HCT116 (cell line): ENCODE data around the gene IQGAP3.

Source experiments
- EZH2 ChIP-seq: fragments of 200-600 bp; sonication (generic); IDR thresholded peaks from 2 replicates; pipeline ENCODE4 v1.6.1; 2017; ENCODE audit warnings: antibody characterized with exemption, mixed run types
- POLR2A ChIP-seq: IDR thresholded peaks from 2 replicates; pipeline ENCODE4 v1.7.0; 2011; ENCODE audit warnings: borderline replicate concordance; ENCODE audit not compliant: insufficient read depth, insufficient read length; ENCODE audit errors: extremely low read depth
- POLR2AphosphoS5 ChIP-seq: IDR thresholded peaks from 2 replicates; pipeline ENCODE4 v1.6.1; 2011; ENCODE audit warnings: mild to moderate bottlenecking, low read depth, low read length, moderate library complexity
- RAD21 ChIP-seq: IDR thresholded peaks from 2 replicates; pipeline ENCODE4 v1.6.1; 2012; ENCODE audit warnings: low read depth, mild to moderate bottlenecking
- SRF ChIP-seq: IDR thresholded peaks from 2 replicates; pipeline ENCODE4 v1.6.1; 2012; ENCODE audit warnings: low read depth
- TCF7L2 ChIP-seq: IDR thresholded peaks from 2 replicates; pipeline ENCODE4 v1.7.0; 2011; ENCODE audit warnings: borderline replicate concordance, inconsistent platforms; ENCODE audit not compliant: insufficient read depth, insufficient read length; ENCODE audit errors: extremely low read depth
- TF ChIP-seq, protein P1 (sequence below), 3 experiments: fragments of 200-600 bp in 1 of 3; sonication (generic) in 1 of 3; IDR thresholded peaks in 2 of 3; conservative IDR thresholded peaks in 1 of 3; 2 replicates each; pipeline ENCODE4 v1.5.1; 2012 to 2017; ENCODE audit warnings: low read depth in 2 of 3, low read length in 2 of 3, antibody characterized with exemption in 1 of 3, borderline replicate concordance in 1 of 3, control low read depth in 1 of 3, mild to moderate bottlenecking in 1 of 3, mixed read lengths in 1 of 3, mixed run types in 1 of 3, moderate library complexity in 1 of 3; ENCODE audit not compliant: insufficient read depth in 1 of 3
- TF ChIP-seq, protein P2 (sequence below): IDR thresholded peaks from 2 replicates; pipeline ENCODE4 v1.6.1; 2012; ENCODE audit warnings: low read depth
- TF ChIP-seq, protein P3 (sequence below): IDR thresholded peaks from 2 replicates; pipeline ENCODE4 v1.6.1; 2011; ENCODE audit warnings: mild to moderate bottlenecking, low read length, moderate library complexity; ENCODE audit not compliant: insufficient replicate concordance; ENCODE audit errors: extremely low read depth

DNA sequence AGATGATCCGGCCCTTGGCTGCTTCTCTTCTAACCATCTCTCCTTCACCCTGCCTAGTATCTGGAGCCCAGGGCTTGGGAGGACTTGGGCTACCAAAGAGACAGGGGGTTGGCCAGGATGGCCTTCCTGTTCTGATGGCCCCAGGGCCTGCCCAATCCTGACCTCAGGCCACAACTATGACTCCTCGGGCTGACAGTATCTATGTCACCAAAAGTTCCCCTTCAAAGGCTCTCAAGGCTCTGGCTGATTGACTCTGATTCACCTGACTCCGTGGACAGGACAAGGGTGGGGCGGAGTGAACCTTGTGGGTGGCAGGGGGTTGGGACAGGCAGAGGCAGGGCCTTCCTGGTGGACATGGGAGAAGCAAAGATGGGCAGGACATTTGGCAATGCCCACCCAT lies 84.5 kb downstream of the IQGAP3 start:
- TF ChIP-seq, protein P1, sequence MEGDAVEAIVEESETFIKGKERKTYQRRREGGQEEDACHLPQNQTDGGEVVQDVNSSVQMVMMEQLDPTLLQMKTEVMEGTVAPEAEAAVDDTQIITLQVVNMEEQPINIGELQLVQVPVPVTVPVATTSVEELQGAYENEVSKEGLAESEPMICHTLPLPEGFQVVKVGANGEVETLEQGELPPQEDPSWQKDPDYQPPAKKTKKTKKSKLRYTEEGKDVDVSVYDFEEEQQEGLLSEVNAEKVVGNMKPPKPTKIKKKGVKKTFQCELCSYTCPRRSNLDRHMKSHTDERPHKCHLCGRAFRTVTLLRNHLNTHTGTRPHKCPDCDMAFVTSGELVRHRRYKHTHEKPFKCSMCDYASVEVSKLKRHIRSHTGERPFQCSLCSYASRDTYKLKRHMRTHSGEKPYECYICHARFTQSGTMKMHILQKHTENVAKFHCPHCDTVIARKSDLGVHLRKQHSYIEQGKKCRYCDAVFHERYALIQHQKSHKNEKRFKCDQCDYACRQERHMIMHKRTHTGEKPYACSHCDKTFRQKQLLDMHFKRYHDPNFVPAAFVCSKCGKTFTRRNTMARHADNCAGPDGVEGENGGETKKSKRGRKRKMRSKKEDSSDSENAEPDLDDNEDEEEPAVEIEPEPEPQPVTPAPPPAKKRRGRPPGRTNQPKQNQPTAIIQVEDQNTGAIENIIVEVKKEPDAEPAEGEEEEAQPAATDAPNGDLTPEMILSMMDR (IDR thresholded peaks at IDR 0.05 in 2 of 3, conservative IDR thresholded peaks at IDR 0.05 in 1 of 3; ENCODE audit: borderline replicate concordance in 1 of 3, insufficient read depth in 1 of 3, low read depth in 2 of 3, low read length in 2 of 3), result no peak
- no peak for TF ChIP-seq POLR2A
- TF ChIP-seq SRF, result no peak
- TF ChIP-seq EZH2, result no peak
- TF ChIP-seq RAD21, result no peak
- TF ChIP-seq, protein P2, sequence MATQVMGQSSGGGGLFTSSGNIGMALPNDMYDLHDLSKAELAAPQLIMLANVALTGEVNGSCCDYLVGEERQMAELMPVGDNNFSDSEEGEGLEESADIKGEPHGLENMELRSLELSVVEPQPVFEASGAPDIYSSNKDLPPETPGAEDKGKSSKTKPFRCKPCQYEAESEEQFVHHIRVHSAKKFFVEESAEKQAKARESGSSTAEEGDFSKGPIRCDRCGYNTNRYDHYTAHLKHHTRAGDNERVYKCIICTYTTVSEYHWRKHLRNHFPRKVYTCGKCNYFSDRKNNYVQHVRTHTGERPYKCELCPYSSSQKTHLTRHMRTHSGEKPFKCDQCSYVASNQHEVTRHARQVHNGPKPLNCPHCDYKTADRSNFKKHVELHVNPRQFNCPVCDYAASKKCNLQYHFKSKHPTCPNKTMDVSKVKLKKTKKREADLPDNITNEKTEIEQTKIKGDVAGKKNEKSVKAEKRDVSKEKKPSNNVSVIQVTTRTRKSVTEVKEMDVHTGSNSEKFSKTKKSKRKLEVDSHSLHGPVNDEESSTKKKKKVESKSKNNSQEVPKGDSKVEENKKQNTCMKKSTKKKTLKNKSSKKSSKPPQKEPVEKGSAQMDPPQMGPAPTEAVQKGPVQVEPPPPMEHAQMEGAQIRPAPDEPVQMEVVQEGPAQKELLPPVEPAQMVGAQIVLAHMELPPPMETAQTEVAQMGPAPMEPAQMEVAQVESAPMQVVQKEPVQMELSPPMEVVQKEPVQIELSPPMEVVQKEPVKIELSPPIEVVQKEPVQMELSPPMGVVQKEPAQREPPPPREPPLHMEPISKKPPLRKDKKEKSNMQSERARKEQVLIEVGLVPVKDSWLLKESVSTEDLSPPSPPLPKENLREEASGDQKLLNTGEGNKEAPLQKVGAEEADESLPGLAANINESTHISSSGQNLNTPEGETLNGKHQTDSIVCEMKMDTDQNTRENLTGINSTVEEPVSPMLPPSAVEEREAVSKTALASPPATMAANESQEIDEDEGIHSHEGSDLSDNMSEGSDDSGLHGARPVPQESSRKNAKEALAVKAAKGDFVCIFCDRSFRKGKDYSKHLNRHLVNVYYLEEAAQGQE, result no peak
- TF ChIP-seq POLR2AphosphoS5, result no peak
- TF ChIP-seq, protein P3, sequence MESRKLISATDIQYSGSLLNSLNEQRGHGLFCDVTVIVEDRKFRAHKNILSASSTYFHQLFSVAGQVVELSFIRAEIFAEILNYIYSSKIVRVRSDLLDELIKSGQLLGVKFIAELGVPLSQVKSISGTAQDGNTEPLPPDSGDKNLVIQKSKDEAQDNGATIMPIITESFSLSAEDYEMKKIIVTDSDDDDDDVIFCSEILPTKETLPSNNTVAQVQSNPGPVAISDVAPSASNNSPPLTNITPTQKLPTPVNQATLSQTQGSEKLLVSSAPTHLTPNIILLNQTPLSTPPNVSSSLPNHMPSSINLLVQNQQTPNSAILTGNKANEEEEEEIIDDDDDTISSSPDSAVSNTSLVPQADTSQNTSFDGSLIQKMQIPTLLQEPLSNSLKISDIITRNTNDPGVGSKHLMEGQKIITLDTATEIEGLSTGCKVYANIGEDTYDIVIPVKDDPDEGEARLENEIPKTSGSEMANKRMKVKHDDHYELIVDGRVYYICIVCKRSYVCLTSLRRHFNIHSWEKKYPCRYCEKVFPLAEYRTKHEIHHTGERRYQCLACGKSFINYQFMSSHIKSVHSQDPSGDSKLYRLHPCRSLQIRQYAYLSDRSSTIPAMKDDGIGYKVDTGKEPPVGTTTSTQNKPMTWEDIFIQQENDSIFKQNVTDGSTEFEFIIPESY, result no peak
- no peak for TF ChIP-seq TCF7L2
